GM12878 (cell line): ENCODE measurements around the gene FAHD2B. TPM values are rescaled to one million over a fixed set of nuclear protein-coding genes. Genes with fewer than 3 reads are reported as not detected.
"Not testable (repeated sequence)": the region's sequence is repeated elsewhere in the genome, so short reads cannot be mapped to it uniquely, and the experiment has no call there.

Experiments
- ATAC-seq: fragments of 200-7000 bp; cut with Tn5 transposase; 3 replicates; pipeline ENCODE4 v1.9.1; 2020; ENCODE audit warnings: mild to moderate bottlenecking, moderate library complexity
- BruUV-seq: library from RNA; stranded (reverse); fragments of 400-500 nt; replicated peaks from 2 replicates; lab custom pipeline; 2021; lab: Mats Ljungman, UMichigan
- CTCF ChIA-PET: fragments of 300-600 bp; sonication (Branson Sonifier 250); formaldehyde crosslinking; extraction: SDS; loops from one replicate; lab custom pipeline; 2021; ENCODE audit warnings: inconsistent platforms; lab: Yijun Ruan, JAX
- POLR2A ChIA-PET: fragments of 350-600 bp; formaldehyde crosslinking; extraction: SDS; loops from one replicate; lab custom pipeline; 2021; ENCODE audit warnings: inconsistent platforms; lab: Charles Lee
- RAD21 ChIA-PET: fragments of 300-600 bp; sonication (Branson Sonifier 250); formaldehyde crosslinking; loops from one replicate; lab custom pipeline; 2023; ENCODE audit warnings: antibody characterized with exemption; ENCODE audit not compliant: unreplicated experiment; lab: Charles Lee
- SMC1A ChIA-PET: fragments of 300-600 bp; sonication (Branson Sonifier 250); formaldehyde crosslinking; loops from one replicate; lab custom pipeline; 2023; ENCODE audit not compliant: unreplicated experiment, uncharacterized antibody; lab: Charles Lee
- DNase-seq: peaks from one replicate; pipeline ENCODE4 v3.0.0-alpha.2; 2011; ENCODE audit warnings: low read depth, low spot score
- FAIRE-seq: peaks from 3 replicates; lab custom pipeline; 2011; peaks lifted over from hg19 to GRCh38; lab: Jason Lieb, UNC
- H2AFZ ChIP-seq: 2 replicates; pipeline ENCODE4 v1.6.0; 2011; ENCODE audit warnings: low read depth, low read length, control low read depth; ENCODE audit not compliant: control insufficient read depth
- H3K27ac ChIP-seq: 2 replicates; pipeline ENCODE4 v1.5.1; 2011; ENCODE audit warnings: control low read depth; ENCODE audit not compliant: control insufficient read depth, insufficient read depth
- H3K27me3 ChIP-seq, 2 experiments: replicated peaks in 1 of 2; 2 replicates each; pipeline versions ENCODE4 v1.6.0 to v1.6.1; 2011; ENCODE audit warnings: low read length in 1 of 2; ENCODE audit not compliant: control insufficient read depth in 2 of 2, insufficient read depth in 2 of 2
- H3K36me3 ChIP-seq, 2 experiments: 2 replicates each; pipeline ENCODE4 v1.5.1; 2011; ENCODE audit warnings: low read length in 1 of 2; ENCODE audit not compliant: control insufficient read depth in 2 of 2, insufficient read depth in 2 of 2
- H3K4me1 ChIP-seq: 2 replicates; pipeline ENCODE4 v1.6.1; 2011; ENCODE audit warnings: mild to moderate bottlenecking, low read length, moderate library complexity, mixed read lengths; ENCODE audit not compliant: control insufficient read depth, insufficient read depth
- H3K4me2 ChIP-seq: 2 replicates; pipeline ENCODE4 v1.6.0; 2011; ENCODE audit warnings: control low read depth; ENCODE audit not compliant: control insufficient read depth, insufficient read depth
- H3K4me3 ChIP-seq: fragments of 200-600 bp; sonication (generic); 2 replicates; pipeline ENCODE4 v1.5.1; 2016
- H3K79me2 ChIP-seq: 2 replicates; pipeline ENCODE4 v1.6.0; 2011; ENCODE audit warnings: low read length; ENCODE audit not compliant: control insufficient read depth, insufficient read depth
- H3K9ac ChIP-seq: 2 replicates; pipeline ENCODE4 v1.8.0; 2011; ENCODE audit warnings: low read length, control low read depth, mixed read lengths; ENCODE audit not compliant: control insufficient read depth, insufficient read depth
- H3K9me3 ChIP-seq: replicated peaks from 3 replicates; pipeline ENCODE4 v1.5.1; 2011; ENCODE audit warnings: mild to moderate bottlenecking, low read length; ENCODE audit not compliant: control insufficient read depth, insufficient read depth
- H4K20me1 ChIP-seq: 2 replicates; pipeline ENCODE4 v1.6.0; 2011; ENCODE audit not compliant: control insufficient read depth, insufficient read depth
- WGBS: methylation state at CpG from one replicate; pipeline ENCODE4 v1.1.6; 2016; ENCODE audit warnings: low lambda C conversion rate; ENCODE audit not compliant: insufficient replicate concordance, insufficient coverage; ENCODE audit errors: missing lambda C conversion rate; 5-methylcytosine and 5-hydroxymethylcytosine counted together
- in situ Hi-C: fragments of 300-500 bp; cut with MboI; formaldehyde crosslinking; loops from 9 replicates; pipeline ENCODE4 v1.14.3; 2018; ENCODE audit warnings: mixed read lengths
- intact Hi-C: fragments of 100-400 bp; cut with micrococcal nuclease; formaldehyde crosslinking; loops from one replicate; pipeline ENCODE4 v1.14.2; 2022; ENCODE audit not compliant: unreplicated experiment
- polyA plus RNA-seq, 11 experiments: library from polyadenylated mRNA; depleted of rRNA in 4 of 11; unstranded in 6 of 11; stranded (reverse) in 5 of 11; fragments of >200 nt; fragmentation: Nextera tagmentation in 4 of 11; fragmentation: Illumina TruSeq in 1 of 11; extraction: Ambion mirVana in 4 of 11; extraction: Trizol in 1 of 11; gene quantifications; 1 replicate in 1 of 11; 2 replicates in 10 of 11; pipeline versions ENCODE4 v1.2.1 to v1.2.3, GENCODE V29; 2011 to 2016; ENCODE audit warnings: inconsistent platforms in 2 of 11, missing spikeins in 2 of 11, low read depth in 1 of 11
- total RNA-seq, 4 experiments: library from RNA; depleted of rRNA in 3 of 4; stranded (reverse); fragments of >200 nt in 3 of 4; fragmentation: Illumina TruSeq in 1 of 4; extraction: Trizol in 1 of 4; gene quantifications; 2 replicates each; pipeline versions ENCODE4 v1.2.1 to v1.2.3, GENCODE V29; 2013 to 2021

FAHD2B gene
- total and polyA plus RNA-seq, 10 of the 15 experiments (the other 5 are each of a cell fraction or from before 2014, with no cell fraction given), result 3.0 to 21.2 (median 16.9) TPM

- H3K9ac ChIP-seq, H3K79me2 ChIP-seq, DNase-seq, H2AFZ ChIP-seq, ATAC-seq, CTCF ChIA-PET, H3K4me3 ChIP-seq, H3K27me3 ChIP-seq, intact Hi-C loops, SMC1A ChIA-PET, H3K4me2 ChIP-seq, BruUV-seq, H3K4me1 ChIP-seq, POLR2A ChIA-PET, H4K20me1 ChIP-seq, FAIRE-seq, H3K27ac ChIP-seq, H3K9me3 ChIP-seq, in situ Hi-C loops, RAD21 ChIA-PET, H3K36me3 ChIP-seq: not testable (repeated sequence)
- WGBS, result 21% methylated on average over 1 of the region's 3 CpGs
These were observed 23.8 kb downstream of the FAHD2B start for GRCh38 chr2:97070915-97071314.

DNA sequence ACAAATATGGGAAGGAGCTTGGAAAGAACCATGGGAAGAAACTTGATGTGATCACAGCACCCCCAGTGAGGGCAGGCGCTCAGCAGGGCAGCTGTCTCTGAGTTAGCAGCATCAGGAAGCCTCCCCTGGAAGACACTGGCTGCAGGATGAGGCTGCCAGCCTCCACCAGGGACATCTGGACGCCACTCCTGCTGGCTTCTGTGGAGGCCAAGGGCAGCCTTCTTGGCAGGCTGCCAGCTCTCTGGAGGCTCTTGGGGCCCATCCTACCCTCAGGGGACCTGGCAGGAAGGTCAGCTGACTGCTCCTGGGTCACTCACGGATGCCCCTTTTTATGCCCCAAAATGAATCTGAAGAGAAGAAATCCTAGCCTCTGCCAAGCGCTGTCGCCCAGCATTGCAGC is 26.0 kb downstream of the FAHD2B start:
- H2AFZ ChIP-seq, H3K27me3 ChIP-seq, H3K9ac ChIP-seq, in situ Hi-C loops, POLR2A ChIA-PET, H4K20me1 ChIP-seq, H3K4me1 ChIP-seq, FAIRE-seq, H3K4me2 ChIP-seq, RAD21 ChIA-PET, SMC1A ChIA-PET, DNase-seq, intact Hi-C loops, H3K79me2 ChIP-seq, CTCF ChIA-PET, H3K27ac ChIP-seq, H3K4me3 ChIP-seq, BruUV-seq, ATAC-seq, H3K9me3 ChIP-seq, H3K36me3 ChIP-seq: not testable (repeated sequence)
- WGBS, result 42% methylated on average over 5 of the region's 5 CpGs
